Esophagus (tissue), 2 donors: Measurements from ENCODE around the gene HAO1. TPM values are rescaled to one million over a fixed set of nuclear protein-coding genes. Genes with fewer than 3 reads are reported as not detected.

Experiments
- H3K27ac ChIP-seq, 2 donors: one replicate each; pipeline ENCODE4 v1.5.1; 2013; ENCODE audit warnings: low read depth in 2 of 2, mild to moderate bottlenecking in 2 of 2, inconsistent platforms in 1 of 2, low read length in 1 of 2, moderate library complexity in 1 of 2
- H3K27me3 ChIP-seq, 2 donors: one replicate each; pipeline ENCODE4 v1.6.1; 2013; ENCODE audit warnings: low read length in 2 of 2, control low read depth in 1 of 2, mild to moderate bottlenecking in 1 of 2; ENCODE audit not compliant: insufficient read depth in 2 of 2, control insufficient read depth in 1 of 2
- H3K36me3 ChIP-seq, 2 donors: one replicate each; pipeline ENCODE4 v1.6.1; 2013; ENCODE audit warnings: low read length in 1 of 2; ENCODE audit not compliant: control insufficient read depth in 2 of 2, insufficient read depth in 2 of 2
- H3K4me1 ChIP-seq, 2 donors: one replicate each; pipeline ENCODE4 v1.6.1; 2013; ENCODE audit warnings: low read length in 1 of 2; ENCODE audit not compliant: control insufficient read depth in 2 of 2, insufficient read depth in 2 of 2
- H3K4me3 ChIP-seq, 2 donors: one replicate each; pipeline ENCODE4 v1.5.1; 2013; ENCODE audit warnings: low read length in 2 of 2, mild to moderate bottlenecking in 2 of 2, low read depth in 1 of 2, moderate library complexity in 1 of 2
- H3K9me3 ChIP-seq, 2 donors: one replicate each; pipeline ENCODE4 v1.6.1; 2013; ENCODE audit warnings: mild to moderate bottlenecking in 2 of 2, low read depth in 1 of 2, low read length in 1 of 2, moderate library complexity in 1 of 2; ENCODE audit not compliant: control insufficient read depth in 2 of 2, insufficient read depth in 1 of 2
- WGBS, 2 donors: extraction: QIAGEN DNeasy Blood & Tissue Kit; methylation state at CpG; one replicate each; pipeline ENCODE4 v1.1.7; 2013; 5-methylcytosine and 5-hydroxymethylcytosine counted together
- polyA plus RNA-seq, 2 donors: library from polyadenylated mRNA; stranded (reverse); fragments of 200-250 nt; gene quantifications; one replicate each; pipeline ENCODE4 v1.2.3, GENCODE V29; 2013
- donor health status: healthy with polysubstance abuse.
- donor health status: Bipolar disorder and iron deficiency.

HAO1 gene
- polyA plus RNA-seq, 2 donors, result not detected

DNA sequence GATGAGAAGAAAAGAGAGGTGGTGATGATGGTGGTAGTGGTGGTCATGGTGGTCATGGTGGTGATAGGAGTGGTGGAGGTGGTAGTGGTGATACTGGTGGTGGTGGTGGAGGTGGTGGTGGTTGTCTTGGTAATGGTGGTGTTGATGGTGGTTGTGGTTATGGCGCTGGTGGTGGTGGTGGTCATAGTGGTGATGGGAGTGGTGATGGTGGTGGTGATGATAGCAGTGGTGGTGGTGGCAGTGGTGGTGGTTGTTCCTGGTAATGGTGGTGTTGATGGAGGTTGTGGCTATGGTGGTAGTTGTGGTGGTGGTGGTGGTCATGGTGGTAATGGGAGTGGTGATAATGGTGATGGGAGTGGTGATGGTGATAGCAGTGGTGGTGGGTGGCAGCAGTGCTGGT is 36.8 kb downstream of the HAO1 start:
- H3K4me1 ChIP-seq, result no peaks in the 10 kb centered on the region
- H3K27ac ChIP-seq, result no peak overlapping the region
- H3K4me3 ChIP-seq, result no peak overlapping the region
- no peaks in the 10 kb centered on the region for H3K9me3 ChIP-seq
- no peaks in the 10 kb centered on the region for H3K27me3 ChIP-seq
- H3K36me3 ChIP-seq, result no peaks in the 10 kb centered on the region
- 85 to 96% methylated on average over 1 of the region's 1 CpG for WGBS, 2 donors

DNA sequence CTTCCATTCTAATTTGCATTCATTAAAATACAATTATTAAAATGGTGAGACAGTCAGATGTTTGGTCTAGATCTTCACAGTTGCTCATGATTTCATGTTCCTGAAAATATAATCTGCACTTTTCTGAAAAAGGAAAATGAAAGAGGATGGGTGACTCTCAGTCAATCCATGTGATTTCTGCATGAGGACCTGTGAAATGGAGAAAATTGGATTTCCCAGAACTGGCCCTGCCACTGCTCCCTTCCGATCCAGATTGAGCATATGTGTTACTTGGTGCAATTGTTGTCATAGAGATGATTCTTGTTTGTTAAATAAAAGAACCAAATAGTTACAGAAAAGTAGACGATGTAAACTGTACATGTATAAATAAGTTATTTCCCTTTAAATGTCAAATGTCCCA is 37.4 kb downstream of the HAO1 start:
- H3K4me3 ChIP-seq, result no peak overlapping the region
- H3K9me3 ChIP-seq, result no peaks in the 10 kb centered on the region
- no peaks in the 10 kb centered on the region for H3K36me3 ChIP-seq
- H3K27me3 ChIP-seq, result no peaks in the 10 kb centered on the region
- 61 to 69% methylated on average over 2 of the region's 2 CpGs for WGBS, 2 donors
- no peak overlapping the region for H3K27ac ChIP-seq
- no peaks in the 10 kb centered on the region for H3K4me1 ChIP-seq

DNA sequence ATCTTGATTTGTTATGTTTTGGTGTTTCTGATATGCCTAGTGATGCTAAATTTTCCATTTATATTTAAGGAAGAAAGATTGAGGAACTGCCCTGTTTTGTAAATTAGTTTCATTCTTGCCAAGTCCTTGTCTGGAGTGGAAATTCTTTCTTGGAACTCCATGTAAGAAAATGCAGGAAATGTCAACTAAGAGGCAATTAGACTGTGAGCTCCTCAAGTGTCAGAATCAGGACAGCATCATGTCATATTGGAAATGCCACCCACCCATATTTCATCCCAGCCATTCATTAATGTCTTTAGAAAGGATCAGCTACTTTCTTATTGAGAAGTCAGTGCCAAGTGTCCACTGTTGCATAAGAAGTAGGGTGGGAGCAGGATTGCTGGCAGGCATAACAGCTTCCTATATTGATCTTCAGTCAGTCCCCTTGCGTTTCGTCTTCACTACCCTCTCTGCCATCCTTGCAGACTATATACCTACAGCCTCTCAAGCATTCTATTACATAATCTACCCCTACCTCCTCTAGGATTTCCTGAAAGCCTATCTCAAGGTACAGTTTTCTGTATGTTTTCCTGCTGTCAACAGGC is 42.4 kb downstream of the HAO1 start:
- H3K4me3 ChIP-seq, result no peak overlapping the region
- H3K9me3 ChIP-seq, result no peaks in the 10 kb centered on the region
- no peak overlapping the region for H3K27ac ChIP-seq
- 58 to 68% methylated on average over 2 of the region's 2 CpGs for WGBS, 2 donors
- H3K36me3 ChIP-seq, result no peaks in the 10 kb centered on the region
- no peaks in the 10 kb centered on the region for H3K27me3 ChIP-seq
- H3K4me1 ChIP-seq, result no peaks in the 10 kb centered on the region

DNA sequence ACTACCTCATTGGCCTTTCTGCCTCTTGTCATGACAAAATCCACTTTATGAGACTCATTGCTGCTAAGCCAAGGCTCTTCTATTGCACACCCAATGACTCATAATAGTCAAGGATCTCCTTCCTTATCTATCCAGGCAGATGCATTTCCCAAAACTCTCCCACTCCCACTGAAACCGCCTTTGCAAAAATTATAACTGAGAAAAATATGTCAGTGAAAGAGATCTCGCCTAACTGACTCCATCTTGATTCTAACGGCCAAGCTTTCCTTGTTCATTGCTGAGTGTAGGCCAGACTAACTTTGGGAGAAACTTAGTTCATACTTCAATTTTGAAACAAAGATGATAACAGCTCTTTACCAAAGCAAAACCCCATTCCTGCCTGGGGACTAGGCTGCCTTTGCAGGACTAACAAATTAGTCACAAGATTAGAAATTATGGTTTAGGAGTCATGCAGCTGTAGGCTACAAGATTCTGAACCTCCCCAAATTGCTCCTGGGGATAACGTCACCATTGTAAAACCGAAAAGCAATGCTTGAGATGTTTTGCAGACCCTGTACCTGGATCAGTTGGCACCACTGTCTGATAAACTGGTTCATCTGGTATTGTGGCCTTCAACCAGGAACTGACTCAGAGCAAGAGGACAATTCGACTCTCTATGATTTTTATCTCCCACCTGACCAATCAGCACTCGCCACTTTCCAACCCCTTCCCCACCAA is 47.1 kb downstream of the HAO1 start:
- 81 to 85% methylated on average over 7 of the region's 7 CpGs for WGBS, 2 donors
- Histone ChIP-seq H3K4me3 (no peak overlapping the region), H3K9me3 (no peaks in the 10 kb centered on the region)

DNA sequence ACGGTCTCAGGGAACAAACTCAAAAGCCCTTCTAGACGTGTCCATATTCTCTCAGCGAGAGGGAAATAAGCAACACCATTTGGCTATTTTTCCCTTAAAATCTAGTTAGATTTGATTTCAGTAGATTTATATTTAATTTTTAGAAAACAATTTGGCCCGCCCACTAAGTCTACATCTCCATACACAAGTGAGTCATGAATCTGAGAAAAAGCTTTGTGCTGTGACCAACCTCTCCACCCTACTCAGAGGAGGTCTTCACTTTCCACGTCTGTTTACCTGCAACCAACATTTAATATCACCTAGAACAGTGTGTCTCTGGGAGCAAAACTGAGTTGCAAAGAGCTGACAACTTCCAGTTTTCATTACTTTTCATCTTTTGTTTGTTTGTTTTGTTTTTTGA is 48.6 kb downstream of the HAO1 start:
- WGBS, 2 donors, result 86% methylated on average over 5 of the region's 5 CpGs
- Histone ChIP-seq H3K36me3 (no peaks in the 10 kb centered on the region), H3K4me1 (no peaks in the 10 kb centered on the region), H3K9me3 (no peaks in the 10 kb centered on the region), H3K27ac (no peak overlapping the region), H3K27me3 (no peaks in the 10 kb centered on the region), H3K4me3 (no peak overlapping the region)

More for the DNA sequence above, 47.1 kb downstream of the HAO1 start:
- H3K27me3 ChIP-seq, result no peaks in the 10 kb centered on the region
- no peaks in the 10 kb centered on the region for H3K4me1 ChIP-seq
- H3K27ac ChIP-seq, result no peak overlapping the region
- no peaks in the 10 kb centered on the region for H3K36me3 ChIP-seq

DNA sequence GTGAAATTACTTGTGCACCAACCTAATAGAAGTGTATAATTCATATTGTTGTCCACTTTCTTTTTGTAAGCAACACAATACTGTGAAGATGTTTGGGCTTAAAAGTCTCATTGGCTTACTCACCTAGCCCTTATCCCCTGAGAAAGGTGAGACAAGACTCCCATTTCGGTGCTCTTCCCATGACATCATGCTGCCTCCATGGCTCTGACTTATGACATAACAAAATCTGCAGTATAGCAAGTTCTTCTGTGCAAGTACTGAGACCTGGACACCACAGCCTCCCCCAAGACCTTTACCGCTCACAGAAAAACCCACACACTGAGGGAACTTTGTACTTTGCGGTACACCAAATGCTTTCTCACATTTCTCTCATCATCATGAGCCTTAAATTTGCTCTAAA is 50.5 kb downstream of the HAO1 start:
- no peak overlapping the region for H3K27ac ChIP-seq
- no peak overlapping the region for H3K4me3 ChIP-seq
- no peaks in the 10 kb centered on the region for H3K27me3 ChIP-seq
- H3K36me3 ChIP-seq, result no peaks in the 10 kb centered on the region
- no peaks in the 10 kb centered on the region for H3K9me3 ChIP-seq
- WGBS, 2 donors, result 91 to 93% methylated on average over 3 of the region's 3 CpGs
- no peaks in the 10 kb centered on the region for H3K4me1 ChIP-seq

DNA sequence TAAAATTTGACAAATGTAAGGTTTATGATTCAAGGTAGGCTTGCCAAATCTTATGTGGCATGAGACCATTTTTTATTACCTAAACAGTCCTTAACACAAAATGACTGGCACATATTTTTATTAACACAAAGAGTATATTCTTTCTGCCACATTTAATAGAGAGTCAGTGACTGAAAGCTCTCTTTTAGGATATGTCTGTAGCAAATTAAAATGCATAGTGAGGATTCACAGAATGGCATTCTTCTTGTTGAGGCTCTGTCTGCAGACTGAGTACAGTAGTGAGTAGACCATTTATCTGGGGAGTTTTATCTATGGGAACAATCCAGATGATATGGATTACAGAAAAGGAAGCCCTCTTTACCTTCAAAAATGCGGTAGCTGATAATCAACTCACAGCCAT is 56.5 kb downstream of the HAO1 start:
- Histone ChIP-seq H3K27me3 (no peaks in the 10 kb centered on the region), H3K9me3 (no peaks in the 10 kb centered on the region), H3K4me3 (no peak overlapping the region), H3K36me3 (no peaks in the 10 kb centered on the region), H3K27ac (no peak overlapping the region), H3K4me1 (no peaks in the 10 kb centered on the region)
- WGBS, 2 donors, result 91 to 96% methylated on average over 1 of the region's 1 CpG

DNA sequence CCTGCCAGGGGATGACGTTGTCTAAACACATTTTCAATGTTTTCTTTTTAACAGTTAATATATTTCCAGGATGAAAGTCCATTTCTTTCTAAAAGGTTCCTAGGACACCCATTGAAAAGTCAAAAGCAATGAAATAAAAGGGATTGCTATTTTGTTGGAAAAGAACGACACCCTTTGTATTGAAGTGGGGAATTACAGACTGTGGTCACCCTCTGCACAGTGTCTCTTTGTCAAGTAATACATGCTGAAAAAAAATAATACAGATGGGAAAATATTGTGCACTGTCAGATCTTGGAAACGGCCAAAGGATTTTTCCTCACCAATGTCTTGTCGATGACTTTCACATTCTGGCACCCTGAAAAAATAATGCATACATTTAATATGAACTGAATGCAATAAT is 56.9 kb downstream of the HAO1 start:
- Histone ChIP-seq H3K27me3 (no peaks in the 10 kb centered on the region), H3K4me1 (no peaks in the 10 kb centered on the region), H3K4me3 (no peak overlapping the region), H3K36me3 (no peaks in the 10 kb centered on the region), H3K9me3 (no peaks in the 10 kb centered on the region), H3K27ac (no peak overlapping the region)
- WGBS, 2 donors, result 65% methylated on average over 4 of the region's 4 CpGs

DNA sequence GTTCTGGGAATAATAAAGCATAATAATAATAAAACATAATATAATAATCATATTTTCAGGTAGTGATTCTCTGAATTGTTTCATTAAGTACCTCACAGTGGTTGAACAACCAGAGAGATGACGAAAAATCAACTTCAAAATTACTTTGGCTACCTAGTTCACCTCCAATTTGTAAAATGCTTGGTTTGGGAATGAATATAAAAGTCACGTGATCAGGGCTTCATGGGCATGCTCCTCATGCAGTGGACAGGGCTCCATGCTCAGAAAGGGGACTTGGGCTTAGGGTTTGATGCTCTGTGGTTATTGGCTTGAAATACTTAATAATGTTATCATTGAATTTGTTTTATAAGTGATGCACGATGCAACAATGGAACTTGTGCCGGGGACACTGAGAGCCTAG is 58.2 kb downstream of the HAO1 start:
- H3K27me3 ChIP-seq, result no peaks in the 10 kb centered on the region
- no peaks in the 10 kb centered on the region for H3K9me3 ChIP-seq
- H3K4me3 ChIP-seq, result no peak overlapping the region
- no peak overlapping the region for H3K27ac ChIP-seq
- WGBS, 2 donors, result 86 to 94% methylated on average over 4 of the region's 4 CpGs
- H3K4me1 ChIP-seq, result no peaks in the 10 kb centered on the region
- H3K36me3 ChIP-seq, result no peaks in the 10 kb centered on the region

DNA sequence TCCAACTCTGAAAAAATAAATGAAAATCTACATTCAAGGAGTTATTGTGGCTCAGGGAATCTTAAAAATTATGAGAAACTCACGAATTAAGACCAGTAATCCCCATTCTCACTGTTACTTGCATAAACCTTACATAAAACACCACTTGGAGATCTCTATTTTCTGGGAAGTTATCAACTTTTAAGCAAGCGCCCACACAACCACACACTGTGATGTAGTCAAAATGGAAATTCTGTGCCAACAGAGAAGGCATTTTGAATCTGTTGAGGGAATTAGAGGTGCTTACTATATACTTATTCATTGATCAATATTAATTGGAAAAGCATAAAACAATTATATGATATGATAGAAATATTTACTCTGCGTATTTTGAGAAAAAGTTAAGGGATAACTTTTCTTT is 58.7 kb downstream of the HAO1 start:
- Histone ChIP-seq H3K4me1 (no peaks in the 10 kb centered on the region), H3K4me3 (no peak overlapping the region), H3K9me3 (no peaks in the 10 kb centered on the region), H3K36me3 (no peaks in the 10 kb centered on the region), H3K27me3 (no peaks in the 10 kb centered on the region), H3K27ac (no peak overlapping the region)
- 79 to 81% methylated on average over 3 of the region's 3 CpGs for WGBS, 2 donors
